ENCODE results near the gene PDE1A.

DNA sequence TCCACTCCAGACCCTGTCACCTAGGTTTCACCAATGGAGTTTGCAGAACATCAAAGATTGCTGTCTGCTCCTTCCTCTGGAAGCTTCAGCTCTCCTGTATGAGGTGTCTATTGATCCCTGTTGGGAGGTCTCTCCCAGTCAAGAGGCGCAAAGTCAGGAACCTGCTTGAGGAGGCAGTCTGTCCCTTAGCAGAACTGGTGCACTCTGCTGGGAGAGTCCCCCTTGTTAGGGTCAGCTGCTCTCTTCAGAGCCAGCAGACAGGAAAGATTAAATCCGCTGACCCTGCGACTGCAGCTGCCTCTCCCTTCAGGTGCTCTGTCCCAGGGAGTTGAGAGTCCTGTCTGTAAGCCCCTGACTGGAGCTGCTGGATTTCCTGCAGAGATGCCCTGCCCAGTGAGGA is 245.5 kb downstream of the PDE1A start:
- TF ChIP-seq OVOL3 (tag by site-specific recombination; IDR thresholded peaks at IDR 0.05) = no peak
- TF ChIP-seq ZNF76 (tag by site-specific recombination; IDR thresholded peaks at IDR 0.05; ENCODE audit: borderline replicate concordance, low read depth) = no peak
- no peak for TF ChIP-seq ZNF221 (tag by site-specific recombination; IDR thresholded peaks at IDR 0.05; ENCODE audit: borderline replicate concordance)
- no peak for TF ChIP-seq SALL2 (tag by site-specific recombination; IDR thresholded peaks at IDR 0.05; ENCODE audit: borderline replicate concordance)
- no peak for TF ChIP-seq IKZF3 (tag by site-specific recombination; IDR thresholded peaks at IDR 0.05)
- no peak for TF ChIP-seq ZNF335 (tag by site-specific recombination; conservative IDR thresholded peaks at IDR 0.05)
- TF ChIP-seq, protein P1, sequence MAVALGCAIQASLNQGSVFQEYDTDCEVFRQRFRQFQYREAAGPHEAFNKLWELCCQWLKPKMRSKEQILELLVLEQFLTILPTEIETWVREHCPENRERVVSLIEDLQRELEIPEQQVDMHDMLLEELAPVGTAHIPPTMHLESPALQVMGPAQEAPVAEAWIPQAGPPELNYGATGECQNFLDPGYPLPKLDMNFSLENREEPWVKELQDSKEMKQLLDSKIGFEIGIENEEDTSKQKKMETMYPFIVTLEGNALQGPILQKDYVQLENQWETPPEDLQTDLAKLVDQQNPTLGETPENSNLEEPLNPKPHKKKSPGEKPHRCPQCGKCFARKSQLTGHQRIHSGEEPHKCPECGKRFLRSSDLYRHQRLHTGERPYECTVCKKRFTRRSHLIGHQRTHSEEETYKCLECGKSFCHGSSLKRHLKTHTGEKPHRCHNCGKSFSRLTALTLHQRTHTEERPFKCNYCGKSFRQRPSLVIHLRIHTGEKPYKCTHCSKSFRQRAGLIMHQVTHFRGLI (tag by site-specific recombination; IDR thresholded peaks at IDR 0.05) = no peak
- TF ChIP-seq, protein P2, sequence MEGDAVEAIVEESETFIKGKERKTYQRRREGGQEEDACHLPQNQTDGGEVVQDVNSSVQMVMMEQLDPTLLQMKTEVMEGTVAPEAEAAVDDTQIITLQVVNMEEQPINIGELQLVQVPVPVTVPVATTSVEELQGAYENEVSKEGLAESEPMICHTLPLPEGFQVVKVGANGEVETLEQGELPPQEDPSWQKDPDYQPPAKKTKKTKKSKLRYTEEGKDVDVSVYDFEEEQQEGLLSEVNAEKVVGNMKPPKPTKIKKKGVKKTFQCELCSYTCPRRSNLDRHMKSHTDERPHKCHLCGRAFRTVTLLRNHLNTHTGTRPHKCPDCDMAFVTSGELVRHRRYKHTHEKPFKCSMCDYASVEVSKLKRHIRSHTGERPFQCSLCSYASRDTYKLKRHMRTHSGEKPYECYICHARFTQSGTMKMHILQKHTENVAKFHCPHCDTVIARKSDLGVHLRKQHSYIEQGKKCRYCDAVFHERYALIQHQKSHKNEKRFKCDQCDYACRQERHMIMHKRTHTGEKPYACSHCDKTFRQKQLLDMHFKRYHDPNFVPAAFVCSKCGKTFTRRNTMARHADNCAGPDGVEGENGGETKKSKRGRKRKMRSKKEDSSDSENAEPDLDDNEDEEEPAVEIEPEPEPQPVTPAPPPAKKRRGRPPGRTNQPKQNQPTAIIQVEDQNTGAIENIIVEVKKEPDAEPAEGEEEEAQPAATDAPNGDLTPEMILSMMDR (tag by site-specific recombination; IDR thresholded peaks at IDR 0.05) = no peak
- TF ChIP-seq, protein P3, sequence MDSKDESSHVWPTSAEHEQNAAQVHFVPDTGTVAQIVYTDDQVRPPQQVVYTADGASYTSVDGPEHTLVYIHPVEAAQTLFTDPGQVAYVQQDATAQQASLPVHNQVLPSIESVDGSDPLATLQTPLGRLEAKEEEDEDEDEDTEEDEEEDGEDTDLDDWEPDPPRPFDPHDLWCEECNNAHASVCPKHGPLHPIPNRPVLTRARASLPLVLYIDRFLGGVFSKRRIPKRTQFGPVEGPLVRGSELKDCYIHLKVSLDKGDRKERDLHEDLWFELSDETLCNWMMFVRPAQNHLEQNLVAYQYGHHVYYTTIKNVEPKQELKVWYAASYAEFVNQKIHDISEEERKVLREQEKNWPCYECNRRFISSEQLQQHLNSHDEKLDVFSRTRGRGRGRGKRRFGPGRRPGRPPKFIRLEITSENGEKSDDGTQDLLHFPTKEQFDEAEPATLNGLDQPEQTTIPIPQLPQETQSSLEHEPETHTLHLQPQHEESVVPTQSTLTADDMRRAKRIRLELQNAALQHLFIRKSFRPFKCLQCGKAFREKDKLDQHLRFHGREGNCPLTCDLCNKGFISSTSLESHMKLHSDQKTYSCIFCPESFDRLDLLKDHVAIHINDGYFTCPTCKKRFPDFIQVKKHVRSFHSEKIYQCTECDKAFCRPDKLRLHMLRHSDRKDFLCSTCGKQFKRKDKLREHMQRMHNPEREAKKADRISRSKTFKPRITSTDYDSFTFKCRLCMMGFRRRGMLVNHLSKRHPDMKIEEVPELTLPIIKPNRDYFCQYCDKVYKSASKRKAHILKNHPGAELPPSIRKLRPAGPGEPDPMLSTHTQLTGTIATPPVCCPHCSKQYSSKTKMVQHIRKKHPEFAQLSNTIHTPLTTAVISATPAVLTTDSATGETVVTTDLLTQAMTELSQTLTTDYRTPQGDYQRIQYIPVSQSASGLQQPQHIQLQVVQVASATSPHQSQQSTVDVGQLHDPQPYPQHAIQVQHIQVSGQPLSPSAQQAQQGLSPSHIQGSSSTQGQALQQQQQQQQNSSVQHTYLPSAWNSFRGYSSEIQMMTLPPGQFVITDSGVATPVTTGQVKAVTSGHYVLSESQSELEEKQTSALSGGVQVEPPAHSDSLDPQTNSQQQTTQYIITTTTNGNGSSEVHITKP (tag by site-specific recombination; IDR thresholded peaks at IDR 0.05) = no peak
- no peak for TF ChIP-seq ZNF23 (tag by site-specific recombination; IDR thresholded peaks at IDR 0.05; ENCODE audit: borderline replicate concordance)
